DND-41 (cell line): ENCODE data around the gene ARVCF.

Source experiments
- ATAC-seq: fragments of 200-7000 bp; cut with Tn5 transposase; 3 replicates; pipeline ENCODE4 v1.9.1; 2021; ENCODE audit warnings: low read depth; ENCODE audit not compliant: insufficient read depth
- DNase-seq: peaks from one replicate; pipeline ENCODE4 v3.0.0-alpha.2; 2020
- H2AFZ ChIP-seq: 2 replicates; pipeline ENCODE4 v1.6.0; 2012; ENCODE audit warnings: low read depth, low read length
- H3K27ac ChIP-seq: 2 replicates; pipeline ENCODE4 v1.5.1; 2012; ENCODE audit warnings: low read length, inconsistent platforms
- H3K27me3 ChIP-seq: fragments of 200-600 bp; sonication (generic); 2 replicates; pipeline ENCODE4 v1.6.0; 2012; ENCODE audit warnings: low read length, mild to moderate bottlenecking, inconsistent platforms; ENCODE audit not compliant: insufficient read depth, poor library complexity
- H3K36me3 ChIP-seq: 2 replicates; pipeline ENCODE4 v1.5.1; 2012; ENCODE audit warnings: low read length, inconsistent platforms; ENCODE audit not compliant: insufficient read depth
- H3K4me1 ChIP-seq: 2 replicates; pipeline ENCODE4 v1.5.1; 2012; ENCODE audit warnings: mild to moderate bottlenecking, low read length; ENCODE audit not compliant: insufficient read depth
- H3K4me2 ChIP-seq: 2 replicates; pipeline ENCODE4 v1.6.0; 2012; ENCODE audit warnings: mild to moderate bottlenecking, moderate library complexity, low read length, inconsistent platforms; ENCODE audit not compliant: insufficient read depth
- H3K4me3 ChIP-seq, 2 experiments: fragments of 200-600 bp in 1 of 2; shearing (Covaris generic) in 1 of 2; 2 replicates each; pipeline ENCODE4 v1.5.1; 2012 to 2016; ENCODE audit warnings: inconsistent platforms in 2 of 2, low read length in 2 of 2, mild to moderate bottlenecking in 2 of 2, low read depth in 1 of 2, moderate library complexity in 1 of 2
- H3K79me2 ChIP-seq: 2 replicates; pipeline ENCODE4 v1.6.0; 2012; ENCODE audit warnings: low read length, inconsistent platforms; ENCODE audit not compliant: insufficient read depth
- H3K9ac ChIP-seq: 2 replicates; pipeline ENCODE4 v1.6.0; 2012; ENCODE audit warnings: low read depth, mild to moderate bottlenecking, inconsistent platforms, low read length, moderate library complexity
- H3K9me3 ChIP-seq: 2 replicates; pipeline ENCODE4 v1.5.1; 2012; ENCODE audit warnings: low read length, moderate library complexity, mild to moderate bottlenecking, inconsistent platforms; ENCODE audit not compliant: insufficient read depth, severe bottlenecking
- H4K20me1 ChIP-seq: 2 replicates; pipeline ENCODE4 v1.6.0; 2012; ENCODE audit warnings: low read length; ENCODE audit not compliant: insufficient read depth
- EZH2 ChIP-seq: IDR thresholded peaks from 3 replicates; pipeline ENCODE4 v1.6.1; 2012; ENCODE audit warnings: borderline replicate concordance, low read depth, mild to moderate bottlenecking, moderate library complexity, low read length, inconsistent platforms; ENCODE audit not compliant: severe bottlenecking
- TF ChIP-seq, protein P1 (sequence below): IDR thresholded peaks from 2 replicates; pipeline ENCODE4 v1.5.1; 2012; ENCODE audit warnings: borderline replicate concordance, low read length, moderate library complexity, mild to moderate bottlenecking; ENCODE audit not compliant: poor library complexity, severe bottlenecking; ENCODE audit errors: extremely low read depth

The ARVCF gene

GRCh38 chr22:20046730-20047129 lies 30.1 kb upstream of the ARVCF start:
- ATAC-seq (no peak), DNase-seq (no peak)
- no peaks in the 10 kb centered on the region for H4K20me1 ChIP-seq
- no peak for TF ChIP-seq EZH2
- TF ChIP-seq, protein P1, sequence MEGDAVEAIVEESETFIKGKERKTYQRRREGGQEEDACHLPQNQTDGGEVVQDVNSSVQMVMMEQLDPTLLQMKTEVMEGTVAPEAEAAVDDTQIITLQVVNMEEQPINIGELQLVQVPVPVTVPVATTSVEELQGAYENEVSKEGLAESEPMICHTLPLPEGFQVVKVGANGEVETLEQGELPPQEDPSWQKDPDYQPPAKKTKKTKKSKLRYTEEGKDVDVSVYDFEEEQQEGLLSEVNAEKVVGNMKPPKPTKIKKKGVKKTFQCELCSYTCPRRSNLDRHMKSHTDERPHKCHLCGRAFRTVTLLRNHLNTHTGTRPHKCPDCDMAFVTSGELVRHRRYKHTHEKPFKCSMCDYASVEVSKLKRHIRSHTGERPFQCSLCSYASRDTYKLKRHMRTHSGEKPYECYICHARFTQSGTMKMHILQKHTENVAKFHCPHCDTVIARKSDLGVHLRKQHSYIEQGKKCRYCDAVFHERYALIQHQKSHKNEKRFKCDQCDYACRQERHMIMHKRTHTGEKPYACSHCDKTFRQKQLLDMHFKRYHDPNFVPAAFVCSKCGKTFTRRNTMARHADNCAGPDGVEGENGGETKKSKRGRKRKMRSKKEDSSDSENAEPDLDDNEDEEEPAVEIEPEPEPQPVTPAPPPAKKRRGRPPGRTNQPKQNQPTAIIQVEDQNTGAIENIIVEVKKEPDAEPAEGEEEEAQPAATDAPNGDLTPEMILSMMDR, result no peak
- no peaks in the 10 kb centered on the region for H3K4me1 ChIP-seq
- H3K9ac ChIP-seq, result no peak overlapping the region
- no peaks in the 10 kb centered on the region for H3K79me2 ChIP-seq
- no peak overlapping the region for H3K4me2 ChIP-seq
- H2AFZ ChIP-seq, result no peak overlapping the region
- no peak overlapping the region for H3K27ac ChIP-seq
- H3K36me3 ChIP-seq, result peaks cover 55% of the 10 kb centered on the region
- H3K27me3 ChIP-seq, result no peaks in the 10 kb centered on the region
- no peak overlapping the region for H3K4me3 ChIP-seq
- H3K9me3 ChIP-seq, result peaks cover 4% of the 10 kb centered on the region

GRCh38 chr22:20044495-20045151 lies 28.0 kb upstream of the ARVCF start:
- ATAC-seq (no peak), DNase-seq (no peak)
- H3K9ac ChIP-seq, result no peak overlapping the region
- H3K4me2 ChIP-seq, result no peak overlapping the region
- H3K36me3 ChIP-seq, result peaks cover 64% of the 10 kb centered on the region
- H2AFZ ChIP-seq, result no peak overlapping the region
- TF ChIP-seq EZH2, result no peak
- TF ChIP-seq, protein P1, result no peak
- H3K4me3 ChIP-seq, result no peak overlapping the region
- no peaks in the 10 kb centered on the region for H3K4me1 ChIP-seq
- H3K27ac ChIP-seq, result no peak overlapping the region
- H3K79me2 ChIP-seq, result no peaks in the 10 kb centered on the region
- no peaks in the 10 kb centered on the region for H3K27me3 ChIP-seq
- H4K20me1 ChIP-seq, result no peaks in the 10 kb centered on the region
- peaks cover 4% of the 10 kb centered on the region for H3K9me3 ChIP-seq

GRCh38 chr22:20043997-20044342 lies 27.3 kb upstream of the ARVCF start:
- Histone ChIP-seq H3K79me2 (no peaks in the 10 kb centered on the region), H3K4me2 (no peak overlapping the region), H3K9me3 (peaks cover 4% of the 10 kb centered on the region), H3K27ac (no peak overlapping the region), H3K9ac (no peak overlapping the region), H3K4me3 (no peak overlapping the region), H4K20me1 (no peaks in the 10 kb centered on the region), H3K4me1 (no peaks in the 10 kb centered on the region), H3K27me3 (no peaks in the 10 kb centered on the region), H3K36me3 (peaks cover 63% of the 10 kb centered on the region), H2AFZ (no peak overlapping the region)
- ATAC-seq (no peak), DNase-seq (no peak)
- no peak for TF ChIP-seq EZH2
- TF ChIP-seq, protein P1, result no peak
